Glutamatergic neuron (in vitro differentiated cells): ENCODE measurements around the gene ELF1. TPM values are rescaled to one million over a fixed set of nuclear protein-coding genes. Genes with fewer than 3 reads are reported as not detected.

Source experiments
- DNase-seq: peaks from one replicate; pipeline ENCODE4 v3.0.0; 2022
- H3K27ac Mint-ChIP-seq: one replicate; pipeline ENCODE4 v1.8.0; 2020; ENCODE audit warnings: mild to moderate bottlenecking, mixed read lengths, inconsistent platforms; ENCODE audit not compliant: unreplicated experiment
- H3K27me3 Mint-ChIP-seq: one replicate; pipeline ENCODE4 v1.8.0; 2020; ENCODE audit warnings: mild to moderate bottlenecking, moderate library complexity, mixed read lengths, inconsistent platforms; ENCODE audit not compliant: unreplicated experiment
- H3K36me3 Mint-ChIP-seq: one replicate; pipeline ENCODE4 v1.8.0; 2020; ENCODE audit warnings: mild to moderate bottlenecking, mixed read lengths, inconsistent platforms; ENCODE audit not compliant: unreplicated experiment
- H3K4me1 Mint-ChIP-seq: one replicate; pipeline ENCODE4 v1.8.0; 2020; ENCODE audit warnings: mild to moderate bottlenecking, low read depth, mixed read lengths, inconsistent platforms; ENCODE audit not compliant: unreplicated experiment
- H3K4me3 Mint-ChIP-seq: one replicate; pipeline ENCODE4 v1.8.0; 2020; ENCODE audit warnings: mild to moderate bottlenecking, mixed read lengths, inconsistent platforms; ENCODE audit not compliant: unreplicated experiment
- H3K9me3 Mint-ChIP-seq: one replicate; pipeline ENCODE4 v1.8.0; 2020; ENCODE audit warnings: mild to moderate bottlenecking, moderate library complexity, mixed read lengths, inconsistent platforms; ENCODE audit not compliant: unreplicated experiment
- total RNA-seq: library from RNA; stranded (reverse); fragmentation: NEBNext Ultra II Directional; extraction: Animal tissue kit (Norgen Biotek cat#: 25700); gene quantifications from one replicate; pipeline ENCODE4 v1.2.1, GENCODE V29; 2021; ENCODE audit not compliant: unreplicated experiment
- TF ChIP-seq, protein P1 (sequence below): fragments of 200-600 bp; sonication (generic); IDR thresholded peaks from one replicate; pipeline ENCODE4 v1.5.0; 2021; ENCODE audit not compliant: partially characterized antibody, unreplicated experiment

ELF1 gene
- total RNA-seq, 1 donor from 2014 or later, result 9.8 TPM

GRCh38 chr13:40973409-40973808 is 45.7 kb downstream of the ELF1 start:
- no peak overlapping the region for H3K4me3 Mint-ChIP-seq
- H3K4me1 Mint-ChIP-seq, result no peaks in the 10 kb centered on the region
- DNase-seq, result no peak
- H3K27me3 Mint-ChIP-seq, result no peaks in the 10 kb centered on the region
- no peaks in the 10 kb centered on the region for H3K36me3 Mint-ChIP-seq
- no peaks in the 10 kb centered on the region for H3K9me3 Mint-ChIP-seq
- TF ChIP-seq, protein P1, sequence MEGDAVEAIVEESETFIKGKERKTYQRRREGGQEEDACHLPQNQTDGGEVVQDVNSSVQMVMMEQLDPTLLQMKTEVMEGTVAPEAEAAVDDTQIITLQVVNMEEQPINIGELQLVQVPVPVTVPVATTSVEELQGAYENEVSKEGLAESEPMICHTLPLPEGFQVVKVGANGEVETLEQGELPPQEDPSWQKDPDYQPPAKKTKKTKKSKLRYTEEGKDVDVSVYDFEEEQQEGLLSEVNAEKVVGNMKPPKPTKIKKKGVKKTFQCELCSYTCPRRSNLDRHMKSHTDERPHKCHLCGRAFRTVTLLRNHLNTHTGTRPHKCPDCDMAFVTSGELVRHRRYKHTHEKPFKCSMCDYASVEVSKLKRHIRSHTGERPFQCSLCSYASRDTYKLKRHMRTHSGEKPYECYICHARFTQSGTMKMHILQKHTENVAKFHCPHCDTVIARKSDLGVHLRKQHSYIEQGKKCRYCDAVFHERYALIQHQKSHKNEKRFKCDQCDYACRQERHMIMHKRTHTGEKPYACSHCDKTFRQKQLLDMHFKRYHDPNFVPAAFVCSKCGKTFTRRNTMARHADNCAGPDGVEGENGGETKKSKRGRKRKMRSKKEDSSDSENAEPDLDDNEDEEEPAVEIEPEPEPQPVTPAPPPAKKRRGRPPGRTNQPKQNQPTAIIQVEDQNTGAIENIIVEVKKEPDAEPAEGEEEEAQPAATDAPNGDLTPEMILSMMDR, result no peak
- H3K27ac Mint-ChIP-seq, result no peak overlapping the region

GRCh38 chr13:40971321-40971720 is 47.8 kb downstream of the ELF1 start:
- no peaks in the 10 kb centered on the region for H3K27me3 Mint-ChIP-seq
- H3K9me3 Mint-ChIP-seq, result no peaks in the 10 kb centered on the region
- DNase-seq, result no peak
- H3K27ac Mint-ChIP-seq, result no peak overlapping the region
- TF ChIP-seq, protein P1, result no peak
- no peak overlapping the region for H3K4me3 Mint-ChIP-seq
- no peaks in the 10 kb centered on the region for H3K4me1 Mint-ChIP-seq
- H3K36me3 Mint-ChIP-seq, result no peaks in the 10 kb centered on the region

GRCh38 chr13:40970803-40971202 is 48.3 kb downstream of the ELF1 start:
- no peak overlapping the region for H3K27ac Mint-ChIP-seq
- H3K36me3 Mint-ChIP-seq, result no peaks in the 10 kb centered on the region
- DNase-seq, result no peak
- H3K27me3 Mint-ChIP-seq, result no peaks in the 10 kb centered on the region
- no peaks in the 10 kb centered on the region for H3K4me1 Mint-ChIP-seq
- TF ChIP-seq, protein P1, result no peak
- no peak overlapping the region for H3K4me3 Mint-ChIP-seq
- no peaks in the 10 kb centered on the region for H3K9me3 Mint-ChIP-seq

GRCh38 chr13:40969169-40969901 is 49.8 kb downstream of the ELF1 start:
- no peaks in the 10 kb centered on the region for H3K4me1 Mint-ChIP-seq
- H3K9me3 Mint-ChIP-seq, result no peaks in the 10 kb centered on the region
- no peak overlapping the region for H3K27ac Mint-ChIP-seq
- H3K27me3 Mint-ChIP-seq, result no peaks in the 10 kb centered on the region
- H3K4me3 Mint-ChIP-seq, result no peak overlapping the region
- DNase-seq, result no peak
- H3K36me3 Mint-ChIP-seq, result no peaks in the 10 kb centered on the region
- TF ChIP-seq, protein P1, result no peak

- no peak overlapping the region for H3K4me3 Mint-ChIP-seq
- no peaks in the 10 kb centered on the region for H3K27me3 Mint-ChIP-seq
- DNase-seq, result no peak
- H3K4me1 Mint-ChIP-seq, result no peaks in the 10 kb centered on the region
- H3K9me3 Mint-ChIP-seq, result no peaks in the 10 kb centered on the region
- no peak overlapping the region for H3K27ac Mint-ChIP-seq
- TF ChIP-seq, protein P1, result no peak
- H3K36me3 Mint-ChIP-seq, result no peaks in the 10 kb centered on the region
Measured at GRCh38 chr13:40968416-40969000, 50.6 kb downstream of the ELF1 start.
